GM18951 (cell line): ENCODE measurements around the gene HIGD1A.
A peak's percentile ranks its signal among the peaks of the same experiment; 100 is the strongest.

Experiments
- POLR2A ChIP-seq: IDR thresholded peaks from 4 replicates; pipeline ENCODE4 v1.6.1; 2011; ENCODE audit warnings: mild to moderate bottlenecking; ENCODE audit not compliant: insufficient read length, insufficient read depth; ENCODE audit errors: extremely low read depth
- in situ Hi-C: fragments of 300-500 bp; cut with MboI; formaldehyde crosslinking; loops from one replicate; pipeline ENCODE4 v1.12.0; 2022; ENCODE audit warnings: low sequenced_read_pairs, mixed read lengths, inconsistent platforms; ENCODE audit not compliant: unreplicated experiment

HIGD1A gene

GRCh38 chr3:42804106-42804830 is at the start of gene HIGD1A:
TSS of gene HIGD1A (minus strand) at chr3:42804490. CDS start at chr3:42794253, 10,237 bp downstream.
- in situ Hi-C loops = no loop called here

GRCh38 chr3:42853739-42854302 is 49.5 kb upstream of the HIGD1A start:
- in situ Hi-C loops = no loop called here
- TF ChIP-seq POLR2A = no peak

More at GRCh38 chr3:42804106-42804830, at the start of gene HIGD1A:
- peak; percentile 83 for TF ChIP-seq POLR2A

- in situ Hi-C loops = no loop called here
Measured at GRCh38 chr3:42853056-42853455, 48.8 kb upstream of the HIGD1A start.

GRCh38 chr3:42852441-42852840 is 48.2 kb upstream of the HIGD1A start:
- in situ Hi-C loops = no loop called here
- TF ChIP-seq POLR2A = no peak

More at GRCh38 chr3:42853056-42853455, 48.8 kb upstream of the HIGD1A start:
- no peak for TF ChIP-seq POLR2A

GRCh38 chr3:42851228-42851834 is 47.0 kb upstream of the HIGD1A start:
- in situ Hi-C loops = no loop called here
- no peak for TF ChIP-seq POLR2A

- no peak for TF ChIP-seq POLR2A
- in situ Hi-C loops = no loop called here
Measured at GRCh38 chr3:42850263-42850662, 46.0 kb upstream of the HIGD1A start.

- in situ Hi-C loops = no loop called here
- TF ChIP-seq POLR2A = no peak
Measured at GRCh38 chr3:42849017-42849416, 44.7 kb upstream of the HIGD1A start.

- no peak for TF ChIP-seq POLR2A
- in situ Hi-C loops = no loop called here
Measured at GRCh38 chr3:42847731-42848130, 43.4 kb upstream of the HIGD1A start.

GRCh38 chr3:42846685-42847522 is 42.6 kb upstream of the HIGD1A start:
- no peak for TF ChIP-seq POLR2A
- in situ Hi-C loops = no loop called here

GRCh38 chr3:42844815-42845214 is 40.5 kb upstream of the HIGD1A start:
- in situ Hi-C loops = no loop called here
- no peak for TF ChIP-seq POLR2A

- in situ Hi-C loops = no loop called here
- no peak for TF ChIP-seq POLR2A
Measured at GRCh38 chr3:42844412-42844713, 40.1 kb upstream of the HIGD1A start.

GRCh38 chr3:42843713-42844411 is 39.6 kb upstream of the HIGD1A start:
- TF ChIP-seq POLR2A = no peak
- in situ Hi-C loops = no loop called here

- in situ Hi-C loops = no loop called here
- no peak for TF ChIP-seq POLR2A
Measured at GRCh38 chr3:42841332-42841731, 37.0 kb upstream of the HIGD1A start.
